ENCODE data around the gene WASHC2A.
"Not testable (repeated sequence)": the region's sequence is repeated elsewhere in the genome, so short reads cannot be mapped to it uniquely, and the experiment has no call there.

The WASHC2A gene

GRCh38 chr10:50075139-50075538, 7.4 kb downstream of the WASHC2A start:
- not testable (repeated sequence) for DNase-seq (ENCODE audit: low read depth)

- DNase-seq (ENCODE audit: low read depth): not testable (repeated sequence)
Observed at GRCh38 chr10:50075544-50075943, 7.8 kb downstream of the WASHC2A start.

GRCh38 chr10:50091304-50091703, 23.6 kb downstream of the WASHC2A start:
- DNase-seq (ENCODE audit: low read depth): not testable (repeated sequence)

GRCh38 chr10:50092928-50093327, 25.2 kb downstream of the WASHC2A start:
- DNase-seq (ENCODE audit: low read depth): not testable (repeated sequence)

- not testable (repeated sequence) for DNase-seq (ENCODE audit: low read depth)
Observed at GRCh38 chr10:50094630-50095029, 26.9 kb downstream of the WASHC2A start.

GRCh38 chr10:50095402-50095801, 27.6 kb downstream of the WASHC2A start:
- not testable (repeated sequence) for DNase-seq (ENCODE audit: low read depth)

GRCh38 chr10:50096722-50097121, 29.0 kb downstream of the WASHC2A start:
- not testable (repeated sequence) for DNase-seq (ENCODE audit: low read depth)

GRCh38 chr10:50098645-50099044, 30.9 kb downstream of the WASHC2A start:
- not testable (repeated sequence) for DNase-seq (ENCODE audit: low read depth)

- not testable (repeated sequence) for DNase-seq (ENCODE audit: low read depth)
Observed at GRCh38 chr10:50101139-50101582, 33.4 kb downstream of the WASHC2A start.

- DNase-seq (ENCODE audit: low read depth): not testable (repeated sequence)
Observed at GRCh38 chr10:50101747-50102146, 34.0 kb downstream of the WASHC2A start.

GRCh38 chr10:50102267-50102666, 34.5 kb downstream of the WASHC2A start:
- DNase-seq (ENCODE audit: low read depth): not testable (repeated sequence)

- not testable (repeated sequence) for DNase-seq (ENCODE audit: low read depth)
Observed at GRCh38 chr10:50108999-50109698, 41.4 kb downstream of the WASHC2A start.

GRCh38 chr10:50112419-50113112, 44.8 kb downstream of the WASHC2A start:
- DNase-seq (ENCODE audit: low read depth): not testable (repeated sequence)

- DNase-seq (ENCODE audit: low read depth): not testable (repeated sequence)
Observed at GRCh38 chr10:50126765-50127164, 59.0 kb downstream of the WASHC2A start.

GRCh38 chr10:50127770-50128292, 60.1 kb downstream of the WASHC2A start:
- DNase-seq (ENCODE audit: low read depth): not testable (repeated sequence)

GRCh38 chr10:50131245-50131965, 63.7 kb downstream of the WASHC2A start:
- not testable (repeated sequence) for DNase-seq (ENCODE audit: low read depth)

GRCh38 chr10:50132322-50132721, 64.6 kb downstream of the WASHC2A start:
- DNase-seq (ENCODE audit: low read depth): not testable (repeated sequence)

- DNase-seq (ENCODE audit: low read depth): not testable (repeated sequence)
Observed at GRCh38 chr10:50132841-50133240, 65.1 kb downstream of the WASHC2A start.

- DNase-seq (ENCODE audit: low read depth): not testable (repeated sequence)
Observed at GRCh38 chr10:50143512-50144174, 75.9 kb downstream of the WASHC2A start.

- DNase-seq (ENCODE audit: low read depth): not testable (repeated sequence)
Observed at GRCh38 chr10:50145575-50145974, 77.8 kb downstream of the WASHC2A start.

GRCh38 chr10:50152792-50153272, 85.1 kb downstream of the WASHC2A start:
- DNase-seq (ENCODE audit: low read depth): no peak

Measured in activated T-cell treated with anti-CD3 and anti-CD28 coated beads for 48 hours (primary cell).